Left ventricle myocardium inferior (tissue), 1 donor: ENCODE results near the gene BOK. TPM values are rescaled to one million over a fixed set of nuclear protein-coding genes. Genes with fewer than 3 reads are reported as not detected.
"Not testable (repeated sequence)": the region's sequence is repeated elsewhere in the genome, so short reads cannot be mapped to it uniquely, and the experiment has no call there.

Experiments
- DNase-seq: peaks from one replicate; pipeline ENCODE4 v3.0.0-alpha.2; 2020
- H3K27ac ChIP-seq: fragments of 200-600 bp; replicated peaks from 2 replicates; pipeline ENCODE4 v1.8.0; 2021
- H3K27me3 ChIP-seq: fragments of 200-600 bp; 2 replicates; pipeline ENCODE4 v1.8.0; 2021; ENCODE audit warnings: low read depth
- H3K36me3 ChIP-seq: fragments of 200-600 bp; 2 replicates; pipeline ENCODE4 v1.8.0; 2021
- H3K4me1 ChIP-seq: fragments of 200-600 bp; 2 replicates; pipeline ENCODE4 v1.8.0; 2021
- H3K4me3 ChIP-seq: fragments of 200-600 bp; 2 replicates; pipeline ENCODE4 v1.8.0; 2021; ENCODE audit warnings: mild to moderate bottlenecking, moderate library complexity
- H3K9me3 ChIP-seq: fragments of 200-600 bp; replicated peaks from 2 replicates; pipeline ENCODE4 v1.8.0; 2021
- CTCF ChIP-seq: fragments of 200-600 bp; IDR thresholded peaks from 2 replicates; pipeline ENCODE4 v1.8.0; 2021; ENCODE audit warnings: antibody characterized with exemption, mild to moderate bottlenecking, borderline replicate concordance
- intact Hi-C: fragments of 100-400 bp; cut with micrococcal nuclease; formaldehyde crosslinking; loops from one replicate; pipeline ENCODE4 v1.11.0; 2022
- total RNA-seq: library from RNA; stranded (reverse); fragmentation: NEBNext Ultra II Directional; extraction: Animal tissue kit (Norgen Biotek cat#: 25700); gene quantifications from one replicate; pipeline ENCODE4 v1.2.1, GENCODE V29; 2021
- donor health status: DM: no; HTN: yes; CAD: no; lungs with severe emphysema.

The BOK gene
- total RNA-seq, 1 donor from 2014 or later, result 2.4 TPM

- H3K27me3 ChIP-seq, result no peaks in the 10 kb centered on the region
- no peak for TF ChIP-seq CTCF
- intact Hi-C loops, result no loop called here
- H3K27ac ChIP-seq, result no peak overlapping the region
- no peaks in the 10 kb centered on the region for H3K4me1 ChIP-seq
- peaks cover 82% of the 10 kb centered on the region for H3K36me3 ChIP-seq
- DNase-seq, result no peak
- H3K4me3 ChIP-seq, result no peak overlapping the region
- peaks cover 44% of the 10 kb centered on the region for H3K9me3 ChIP-seq
These were observed 25.9 kb downstream of the BOK start for GRCh38 chr2:241584436-241584835.

- H3K27me3 ChIP-seq, result no peaks in the 10 kb centered on the region
- TF ChIP-seq CTCF, result no peak
- no peak overlapping the region for H3K27ac ChIP-seq
- intact Hi-C loops, result no loop called here
- peaks cover 44% of the 10 kb centered on the region for H3K9me3 ChIP-seq
- H3K4me1 ChIP-seq, result no peaks in the 10 kb centered on the region
- DNase-seq, result no peak
- H3K36me3 ChIP-seq, result peaks cover 76% of the 10 kb centered on the region
- no peak overlapping the region for H3K4me3 ChIP-seq
These were observed 28.2 kb downstream of the BOK start for GRCh38 chr2:241586564-241587264.

GRCh38 chr2:241589863-241590262, 31.3 kb downstream of the BOK start:
- H3K4me3 ChIP-seq, H3K27me3 ChIP-seq, DNase-seq, H3K4me1 ChIP-seq, intact Hi-C loops: not testable (repeated sequence)
- peaks cover 39% of the 10 kb centered on the region for H3K9me3 ChIP-seq
- peak overlapping the region; percentile 55 for H3K27ac ChIP-seq
- H3K36me3 ChIP-seq, result peaks cover 67% of the 10 kb centered on the region

GRCh38 chr2:241590496-241591455, 32.2 kb downstream of the BOK start:
- H3K27ac ChIP-seq, H3K4me1 ChIP-seq, intact Hi-C loops, H3K27me3 ChIP-seq, H3K4me3 ChIP-seq, DNase-seq: not testable (repeated sequence)
- peaks cover 67% of the 10 kb centered on the region for H3K36me3 ChIP-seq
- peaks cover 32% of the 10 kb centered on the region for H3K9me3 ChIP-seq

GRCh38 chr2:241592126-241592845, 33.7 kb downstream of the BOK start:
- intact Hi-C loops, result no loop called here
- DNase-seq, result no peak
- H3K27me3 ChIP-seq, result no peaks in the 10 kb centered on the region
- no peak overlapping the region for H3K4me3 ChIP-seq
- peaks cover 17% of the 10 kb centered on the region for H3K9me3 ChIP-seq
- H3K4me1 ChIP-seq, result no peaks in the 10 kb centered on the region
- no peak overlapping the region for H3K27ac ChIP-seq
- TF ChIP-seq CTCF, result no peak
- H3K36me3 ChIP-seq, result peaks cover 63% of the 10 kb centered on the region

GRCh38 chr2:241593271-241593670, 34.7 kb downstream of the BOK start:
- H3K36me3 ChIP-seq, result peaks cover 60% of the 10 kb centered on the region
- no peak overlapping the region for H3K27ac ChIP-seq
- no peak for TF ChIP-seq CTCF
- no peaks in the 10 kb centered on the region for H3K27me3 ChIP-seq
- H3K4me3 ChIP-seq, result no peak overlapping the region
- intact Hi-C loops, result no loop called here
- DNase-seq, result no peak
- no peaks in the 10 kb centered on the region for H3K4me1 ChIP-seq
- H3K9me3 ChIP-seq, result peaks cover 7% of the 10 kb centered on the region
